ENCODE results near the gene INPP5F.

- no peak for TF ChIP-seq SUZ12 (IDR thresholded peaks at IDR 0.05; ENCODE audit: extremely low read depth, insufficient read depth, insufficient read length)
- no peak for TF ChIP-seq ZNF274 (IDR thresholded peaks at IDR 0.05; ENCODE audit: low read depth, low read length)
Observed at GRCh38 chr10:119738962-119739361, 13.1 kb downstream of the INPP5F start.

Data from NT2/D1 (cell line).